ENCODE measurements around the gene TCF7. TPM values are rescaled to one million over a fixed set of nuclear protein-coding genes. Genes with fewer than 3 reads are reported as not detected.

TCF7 gene
- total RNA-seq, 4 donors from 2014 or later, result 0.94 to 1.4 (median 1.1) TPM

Small RNA genes lying within 50 kb of the gene (small RNA-seq; reads per million reads assigned to genes)
- 0 reads per million in 4 donors for gene AC008608.1

Other genes with a start within 250 kb of the TCF7 start
- 10 to 100 TPM; 22.2 to 38.0 (median 23.2) TPM for gene C5orf15, start 146.1 kb upstream of the TCF7 start, total RNA-seq
- gene VDAC1, start 109.7 kb upstream of the TCF7 start, total RNA-seq, result 100 to 1,000 TPM; 112 to 157 (median 131) TPM
- gene SKP1, start 62.3 kb downstream of the TCF7 start, total RNA-seq, result 100 to 1,000 TPM; 313 to 463 (median 399) TPM
- gene PPP2CA, start 111.4 kb downstream of the TCF7 start, total RNA-seq, result 100 to 1,000 TPM; 116 to 212 (median 129) TPM